Measurements from ENCODE around the gene ZC3H12C.

ZC3H12C gene

DNA sequence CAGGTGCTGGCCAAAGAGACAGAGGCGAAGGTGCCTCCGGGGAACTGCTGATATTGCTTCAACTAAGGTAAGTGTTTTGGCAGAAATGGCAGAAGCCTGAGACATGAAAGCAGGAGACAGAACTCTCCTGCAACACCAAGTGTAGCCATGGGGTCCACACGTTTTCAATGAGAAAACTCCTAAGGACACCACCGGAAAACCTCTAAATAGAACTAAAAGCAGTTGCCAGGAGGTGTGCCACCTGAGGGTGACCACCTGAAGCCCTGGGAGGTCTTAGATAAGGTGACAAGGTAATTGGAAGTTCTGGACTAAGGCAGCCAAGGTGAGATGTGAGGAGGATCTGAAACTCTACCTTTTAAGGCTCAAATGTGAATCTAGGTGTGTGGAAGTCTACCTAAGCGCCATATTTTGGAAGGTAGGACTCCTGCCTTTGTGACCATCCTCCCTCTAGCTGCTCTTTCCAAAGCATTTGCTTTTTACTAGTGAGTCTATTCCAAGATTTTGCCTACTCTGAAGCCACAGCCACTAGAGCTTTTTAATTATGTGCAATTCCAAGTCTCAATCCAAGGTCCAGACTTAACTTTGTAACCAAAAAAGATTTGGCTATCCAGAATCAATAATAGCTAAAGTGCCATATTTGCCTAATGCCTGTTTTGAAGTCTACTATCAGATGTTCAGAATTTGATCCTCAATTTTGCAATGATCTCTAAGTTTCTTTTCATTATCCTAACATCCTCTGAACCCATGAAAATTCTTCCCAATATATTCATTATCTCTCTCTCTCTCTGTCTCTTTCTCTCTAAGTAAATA is 4.5 kb upstream of the ZC3H12C start:
- Histone ChIP-seq H3K27me3 (ENCODE audit: insufficient read depth, low read depth) (no peaks in the 10 kb centered on the region), H3K79me2 (ENCODE audit: insufficient read depth, low read depth) (no peaks in the 10 kb centered on the region), H2AFZ (ENCODE audit: low read depth) (no peak overlapping the region), H3K4me2 (no peak overlapping the region), H3K4me3 (IDR thresholded peaks at IDR 0.05; ENCODE audit: insufficient read depth, low read depth, low read length) (no peak overlapping the region), H3K27ac (no peak overlapping the region), H3K9ac (no peak overlapping the region), H4K20me1 (ENCODE audit: insufficient read depth) (no peaks in the 10 kb centered on the region), H3K36me3 (ENCODE audit: insufficient read depth) (no peaks in the 10 kb centered on the region), H3K4me1 (ENCODE audit: low read depth, poor library complexity, severe bottlenecking) (no peaks in the 10 kb centered on the region)
- TF ChIP-seq, protein P1, sequence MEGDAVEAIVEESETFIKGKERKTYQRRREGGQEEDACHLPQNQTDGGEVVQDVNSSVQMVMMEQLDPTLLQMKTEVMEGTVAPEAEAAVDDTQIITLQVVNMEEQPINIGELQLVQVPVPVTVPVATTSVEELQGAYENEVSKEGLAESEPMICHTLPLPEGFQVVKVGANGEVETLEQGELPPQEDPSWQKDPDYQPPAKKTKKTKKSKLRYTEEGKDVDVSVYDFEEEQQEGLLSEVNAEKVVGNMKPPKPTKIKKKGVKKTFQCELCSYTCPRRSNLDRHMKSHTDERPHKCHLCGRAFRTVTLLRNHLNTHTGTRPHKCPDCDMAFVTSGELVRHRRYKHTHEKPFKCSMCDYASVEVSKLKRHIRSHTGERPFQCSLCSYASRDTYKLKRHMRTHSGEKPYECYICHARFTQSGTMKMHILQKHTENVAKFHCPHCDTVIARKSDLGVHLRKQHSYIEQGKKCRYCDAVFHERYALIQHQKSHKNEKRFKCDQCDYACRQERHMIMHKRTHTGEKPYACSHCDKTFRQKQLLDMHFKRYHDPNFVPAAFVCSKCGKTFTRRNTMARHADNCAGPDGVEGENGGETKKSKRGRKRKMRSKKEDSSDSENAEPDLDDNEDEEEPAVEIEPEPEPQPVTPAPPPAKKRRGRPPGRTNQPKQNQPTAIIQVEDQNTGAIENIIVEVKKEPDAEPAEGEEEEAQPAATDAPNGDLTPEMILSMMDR (conservative IDR thresholded peaks at IDR 0.05; ENCODE audit: low read depth, low read length), result no peak

DNA sequence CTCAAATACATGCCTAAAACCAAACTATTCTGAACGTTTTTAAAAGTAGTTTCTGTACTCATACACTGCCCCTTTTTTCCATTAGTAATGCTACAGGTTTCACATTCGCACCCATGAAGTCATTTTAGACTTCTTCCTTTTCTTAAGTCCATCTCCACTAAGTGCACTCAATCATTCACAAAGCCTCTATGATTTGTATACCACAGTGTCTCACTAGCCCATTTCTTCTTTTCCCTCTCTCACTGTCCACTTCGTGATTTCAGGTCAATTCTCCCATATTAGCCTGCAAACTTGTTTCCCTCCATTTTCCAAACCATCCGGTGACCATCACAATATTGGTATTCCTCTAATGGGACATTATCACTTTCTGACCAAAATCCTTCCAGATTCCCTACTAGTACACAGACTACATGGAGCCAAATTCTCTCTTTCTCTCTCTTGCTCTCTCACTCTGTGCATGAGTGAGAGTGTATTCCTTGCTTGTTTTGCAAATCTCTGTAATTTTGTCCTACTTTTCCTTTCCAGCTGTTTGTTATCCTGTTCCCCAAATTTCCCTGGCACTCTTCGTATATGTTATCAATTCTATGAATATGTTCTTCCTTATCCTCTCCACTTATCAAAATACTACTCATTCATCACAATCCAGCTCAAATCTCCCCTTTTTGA is 3.4 kb upstream of the ZC3H12C start:
- no peak overlapping the region for H3K4me3 ChIP-seq (IDR thresholded peaks at IDR 0.05; ENCODE audit: insufficient read depth, low read depth, low read length)
- H4K20me1 ChIP-seq (ENCODE audit: insufficient read depth), result no peaks in the 10 kb centered on the region
- TF ChIP-seq, protein P1 (conservative IDR thresholded peaks at IDR 0.05; ENCODE audit: low read depth, low read length), result no peak
- peaks cover 10% of the 10 kb centered on the region; the same call in 1 of the 2 replicates for H3K79me2 ChIP-seq (ENCODE audit: insufficient read depth, low read depth)
- H3K27me3 ChIP-seq (ENCODE audit: insufficient read depth, low read depth), result no peaks in the 10 kb centered on the region
- H2AFZ ChIP-seq (ENCODE audit: low read depth), result no peak overlapping the region
- H3K36me3 ChIP-seq (ENCODE audit: insufficient read depth), result no peaks in the 10 kb centered on the region
- H3K4me1 ChIP-seq (ENCODE audit: low read depth, poor library complexity, severe bottlenecking), result peaks cover 10% of the 10 kb centered on the region
- H3K4me2 ChIP-seq, result no peak overlapping the region
- no peak overlapping the region for H3K27ac ChIP-seq
- no peak overlapping the region for H3K9ac ChIP-seq

DNA sequence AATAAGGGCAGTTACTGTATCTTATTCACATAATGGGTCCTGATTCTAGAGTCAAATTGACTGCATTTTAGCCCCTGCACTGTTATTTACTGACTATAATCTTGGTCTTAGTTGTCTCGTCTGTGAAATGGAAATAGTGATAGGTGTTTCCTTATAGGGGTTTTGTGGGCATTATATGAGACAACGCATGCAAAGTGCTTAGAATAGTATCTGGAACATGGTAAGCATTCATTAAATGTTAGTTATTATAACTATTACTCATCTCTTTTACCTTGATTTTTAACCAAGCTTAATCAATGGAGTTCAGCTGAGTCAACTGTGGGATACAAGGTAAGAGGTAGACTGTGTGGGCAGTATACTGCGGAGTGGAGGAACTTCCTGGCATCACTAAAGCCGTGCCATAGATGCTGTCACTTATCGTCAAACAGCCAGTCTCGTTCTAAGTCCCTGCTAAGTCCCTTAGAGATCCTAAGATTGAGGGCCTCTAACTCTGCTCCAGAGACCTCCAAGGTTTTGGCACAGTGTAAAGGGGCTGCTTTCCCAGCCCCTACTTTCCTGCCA is 2.6 kb upstream of the ZC3H12C start:
- Histone ChIP-seq H3K36me3 (ENCODE audit: insufficient read depth) (no peaks in the 10 kb centered on the region), H3K4me1 (ENCODE audit: low read depth, poor library complexity, severe bottlenecking) (peaks cover 13% of the 10 kb centered on the region), H3K27ac (no peak overlapping the region), H2AFZ (ENCODE audit: low read depth) (no peak overlapping the region), H3K27me3 (ENCODE audit: insufficient read depth, low read depth) (no peaks in the 10 kb centered on the region), H3K4me2 (no peak overlapping the region), H3K79me2 (ENCODE audit: insufficient read depth, low read depth) (peaks cover 12% of the 10 kb centered on the region; the same call in 1 of the 2 replicates), H4K20me1 (ENCODE audit: insufficient read depth) (no peaks in the 10 kb centered on the region), H3K9ac (no peak overlapping the region), H3K4me3 (IDR thresholded peaks at IDR 0.05; ENCODE audit: insufficient read depth, low read depth, low read length) (no peak overlapping the region)
- TF ChIP-seq, protein P1 (conservative IDR thresholded peaks at IDR 0.05; ENCODE audit: low read depth, low read length), result no peak

DNA sequence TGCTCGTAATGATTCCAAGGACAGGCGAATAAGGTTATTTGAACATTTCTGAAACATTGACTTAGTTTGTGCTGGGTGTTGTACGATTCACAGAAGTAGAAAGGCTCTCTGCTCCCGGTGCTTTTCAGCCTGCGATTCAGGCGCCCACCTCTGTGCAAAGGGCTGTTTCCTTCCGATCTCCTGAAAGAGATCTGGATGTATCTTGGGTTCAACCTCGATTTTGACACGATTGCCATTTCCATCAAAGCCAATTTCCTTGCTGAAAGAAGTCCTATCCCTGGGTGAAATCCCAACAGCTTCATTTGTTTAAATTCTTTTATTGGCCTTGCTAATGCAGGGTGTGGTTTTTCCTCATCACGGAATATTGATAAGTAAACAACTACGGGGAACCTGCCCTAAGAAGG is 1.1 kb upstream of the ZC3H12C start:
- H3K4me3 ChIP-seq (IDR thresholded peaks at IDR 0.05; ENCODE audit: insufficient read depth, low read depth, low read length), result no peak overlapping the region
- peaks cover 16% of the 10 kb centered on the region for H3K79me2 ChIP-seq (ENCODE audit: insufficient read depth, low read depth)
- H4K20me1 ChIP-seq (ENCODE audit: insufficient read depth), result no peaks in the 10 kb centered on the region
- H3K27ac ChIP-seq, result no peak overlapping the region
- TF ChIP-seq, protein P1 (conservative IDR thresholded peaks at IDR 0.05; ENCODE audit: low read depth, low read length), result no peak
- peak overlapping the region; percentile 29; the same call in 1 of the 2 replicates for H3K4me2 ChIP-seq
- H3K36me3 ChIP-seq (ENCODE audit: insufficient read depth), result no peaks in the 10 kb centered on the region
- peak overlapping the region; percentile 54 for H2AFZ ChIP-seq (ENCODE audit: low read depth)
- peaks cover 13% of the 10 kb centered on the region for H3K4me1 ChIP-seq (ENCODE audit: low read depth, poor library complexity, severe bottlenecking)
- no peaks in the 10 kb centered on the region for H3K27me3 ChIP-seq (ENCODE audit: insufficient read depth, low read depth)
- no peak overlapping the region; the same call in 1 of the 2 replicates for H3K9ac ChIP-seq

Measured in KMS-11 (cell line).